Measurements from ENCODE around the gene TMEM123. TPM values are rescaled to one million over a fixed set of nuclear protein-coding genes. Genes with fewer than 3 reads are reported as not detected.

TMEM123 gene
- total RNA-seq, 1 experiment from 2014 or later, result 116 TPM

DNA sequence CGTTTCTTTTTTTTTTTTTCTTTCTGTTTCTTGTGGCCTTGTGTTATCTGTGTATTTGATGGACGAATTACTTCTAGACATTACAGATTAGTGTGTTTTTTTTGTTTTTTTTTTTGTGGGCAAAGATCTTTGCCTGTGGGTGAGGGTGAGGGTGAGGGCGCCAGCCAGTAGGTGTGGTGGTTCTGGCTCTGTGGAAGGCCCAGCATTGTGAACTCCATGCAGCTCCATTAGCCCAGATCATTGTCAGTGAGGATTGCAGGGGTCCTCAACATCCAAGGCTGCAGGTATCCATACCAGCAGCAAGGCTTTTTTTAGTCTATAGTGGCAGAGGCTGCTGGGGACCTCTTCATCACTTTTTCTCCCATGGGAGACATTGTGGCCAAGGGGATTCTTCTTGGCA lies 91.9 kb downstream of the TMEM123 start:
- POLR2A ChIA-PET, result no interaction called here
- Mint-ChIP-seq H3K27me3 (ENCODE audit: low read depth) (no peaks in the 10 kb centered on the region), H3K27ac (no peak overlapping the region), H3K9me3 (peaks cover 3% of the 10 kb centered on the region), H3K4me3 (no peak overlapping the region), H3K36me3 (peaks cover 51% of the 10 kb centered on the region), H3K4me1 (no peaks in the 10 kb centered on the region)
- DNase-seq (ENCODE audit: low spot score), result no peak
- CTCF ChIA-PET, result no interaction called here
- no peak for ATAC-seq
- TF ChIP-seq SP1 (CRISPR knock-in tag; conservative IDR thresholded peaks at IDR 0.05) (no peak), KAT7 (CRISPR knock-in tag; IDR thresholded peaks at IDR 0.05; ENCODE audit: borderline replicate concordance) (no peak), OVOL2 (CRISPR knock-in tag; IDR thresholded peaks at IDR 0.05; ENCODE audit: borderline replicate concordance) (no peak), GABPB1 (CRISPR knock-in tag; IDR thresholded peaks at IDR 0.05) (no peak), ZNF396 (CRISPR knock-in tag; IDR thresholded peaks at IDR 0.05; ENCODE audit: borderline replicate concordance) (no peak), JUN (CRISPR knock-in tag; IDR thresholded peaks at IDR 0.05) (no peak), ZNF671 (CRISPR knock-in tag; IDR thresholded peaks at IDR 0.05) (no peak), SMAD3 (CRISPR knock-in tag; IDR thresholded peaks at IDR 0.05; ENCODE audit: borderline replicate concordance) (no peak), ZNF219 (CRISPR knock-in tag; IDR thresholded peaks at IDR 0.05; ENCODE audit: borderline replicate concordance) (no peak), GTF2I (CRISPR knock-in tag; conservative IDR thresholded peaks at IDR 0.05) (no peak), PRRX2 (CRISPR knock-in tag; IDR thresholded peaks at IDR 0.05) (no peak), RELA (CRISPR knock-in tag; IDR thresholded peaks at IDR 0.05; ENCODE audit: borderline replicate concordance) (no peak)
- TF ChIP-seq, protein P1, sequence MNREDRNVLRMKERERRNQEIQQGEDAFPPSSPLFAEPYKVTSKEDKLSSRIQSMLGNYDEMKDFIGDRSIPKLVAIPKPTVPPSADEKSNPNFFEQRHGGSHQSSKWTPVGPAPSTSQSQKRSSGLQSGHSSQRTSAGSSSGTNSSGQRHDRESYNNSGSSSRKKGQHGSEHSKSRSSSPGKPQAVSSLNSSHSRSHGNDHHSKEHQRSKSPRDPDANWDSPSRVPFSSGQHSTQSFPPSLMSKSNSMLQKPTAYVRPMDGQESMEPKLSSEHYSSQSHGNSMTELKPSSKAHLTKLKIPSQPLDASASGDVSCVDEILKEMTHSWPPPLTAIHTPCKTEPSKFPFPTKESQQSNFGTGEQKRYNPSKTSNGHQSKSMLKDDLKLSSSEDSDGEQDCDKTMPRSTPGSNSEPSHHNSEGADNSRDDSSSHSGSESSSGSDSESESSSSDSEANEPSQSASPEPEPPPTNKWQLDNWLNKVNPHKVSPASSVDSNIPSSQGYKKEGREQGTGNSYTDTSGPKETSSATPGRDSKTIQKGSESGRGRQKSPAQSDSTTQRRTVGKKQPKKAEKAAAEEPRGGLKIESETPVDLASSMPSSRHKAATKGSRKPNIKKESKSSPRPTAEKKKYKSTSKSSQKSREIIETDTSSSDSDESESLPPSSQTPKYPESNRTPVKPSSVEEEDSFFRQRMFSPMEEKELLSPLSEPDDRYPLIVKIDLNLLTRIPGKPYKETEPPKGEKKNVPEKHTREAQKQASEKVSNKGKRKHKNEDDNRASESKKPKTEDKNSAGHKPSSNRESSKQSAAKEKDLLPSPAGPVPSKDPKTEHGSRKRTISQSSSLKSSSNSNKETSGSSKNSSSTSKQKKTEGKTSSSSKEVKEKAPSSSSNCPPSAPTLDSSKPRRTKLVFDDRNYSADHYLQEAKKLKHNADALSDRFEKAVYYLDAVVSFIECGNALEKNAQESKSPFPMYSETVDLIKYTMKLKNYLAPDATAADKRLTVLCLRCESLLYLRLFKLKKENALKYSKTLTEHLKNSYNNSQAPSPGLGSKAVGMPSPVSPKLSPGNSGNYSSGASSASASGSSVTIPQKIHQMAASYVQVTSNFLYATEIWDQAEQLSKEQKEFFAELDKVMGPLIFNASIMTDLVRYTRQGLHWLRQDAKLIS (CRISPR knock-in tag; IDR thresholded peaks at IDR 0.05; ENCODE audit: borderline replicate concordance), result no peak
- TF ChIP-seq, protein P2, sequence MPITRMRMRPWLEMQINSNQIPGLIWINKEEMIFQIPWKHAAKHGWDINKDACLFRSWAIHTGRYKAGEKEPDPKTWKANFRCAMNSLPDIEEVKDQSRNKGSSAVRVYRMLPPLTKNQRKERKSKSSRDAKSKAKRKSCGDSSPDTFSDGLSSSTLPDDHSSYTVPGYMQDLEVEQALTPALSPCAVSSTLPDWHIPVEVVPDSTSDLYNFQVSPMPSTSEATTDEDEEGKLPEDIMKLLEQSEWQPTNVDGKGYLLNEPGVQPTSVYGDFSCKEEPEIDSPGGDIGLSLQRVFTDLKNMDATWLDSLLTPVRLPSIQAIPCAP (CRISPR knock-in tag; IDR thresholded peaks at IDR 0.05), result no peak
- TF ChIP-seq, protein P3, sequence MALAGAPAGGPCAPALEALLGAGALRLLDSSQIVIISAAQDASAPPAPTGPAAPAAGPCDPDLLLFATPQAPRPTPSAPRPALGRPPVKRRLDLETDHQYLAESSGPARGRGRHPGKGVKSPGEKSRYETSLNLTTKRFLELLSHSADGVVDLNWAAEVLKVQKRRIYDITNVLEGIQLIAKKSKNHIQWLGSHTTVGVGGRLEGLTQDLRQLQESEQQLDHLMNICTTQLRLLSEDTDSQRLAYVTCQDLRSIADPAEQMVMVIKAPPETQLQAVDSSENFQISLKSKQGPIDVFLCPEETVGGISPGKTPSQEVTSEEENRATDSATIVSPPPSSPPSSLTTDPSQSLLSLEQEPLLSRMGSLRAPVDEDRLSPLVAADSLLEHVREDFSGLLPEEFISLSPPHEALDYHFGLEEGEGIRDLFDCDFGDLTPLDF (CRISPR knock-in tag; IDR thresholded peaks at IDR 0.05), result no peak
- TF ChIP-seq, protein P4, sequence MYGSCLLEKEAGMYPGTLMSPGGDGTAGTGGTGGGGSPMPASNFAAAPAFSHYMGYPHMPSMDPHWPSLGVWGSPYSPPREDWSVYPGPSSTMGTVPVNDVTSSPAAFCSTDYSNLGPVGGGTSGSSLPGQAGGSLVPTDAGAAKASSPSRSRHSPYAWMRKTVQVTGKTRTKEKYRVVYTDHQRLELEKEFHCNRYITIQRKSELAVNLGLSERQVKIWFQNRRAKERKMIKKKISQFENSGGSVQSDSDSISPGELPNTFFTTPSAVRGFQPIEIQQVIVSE (CRISPR knock-in tag; IDR thresholded peaks at IDR 0.05; ENCODE audit: borderline replicate concordance), result no peak
- TF ChIP-seq, protein P5, sequence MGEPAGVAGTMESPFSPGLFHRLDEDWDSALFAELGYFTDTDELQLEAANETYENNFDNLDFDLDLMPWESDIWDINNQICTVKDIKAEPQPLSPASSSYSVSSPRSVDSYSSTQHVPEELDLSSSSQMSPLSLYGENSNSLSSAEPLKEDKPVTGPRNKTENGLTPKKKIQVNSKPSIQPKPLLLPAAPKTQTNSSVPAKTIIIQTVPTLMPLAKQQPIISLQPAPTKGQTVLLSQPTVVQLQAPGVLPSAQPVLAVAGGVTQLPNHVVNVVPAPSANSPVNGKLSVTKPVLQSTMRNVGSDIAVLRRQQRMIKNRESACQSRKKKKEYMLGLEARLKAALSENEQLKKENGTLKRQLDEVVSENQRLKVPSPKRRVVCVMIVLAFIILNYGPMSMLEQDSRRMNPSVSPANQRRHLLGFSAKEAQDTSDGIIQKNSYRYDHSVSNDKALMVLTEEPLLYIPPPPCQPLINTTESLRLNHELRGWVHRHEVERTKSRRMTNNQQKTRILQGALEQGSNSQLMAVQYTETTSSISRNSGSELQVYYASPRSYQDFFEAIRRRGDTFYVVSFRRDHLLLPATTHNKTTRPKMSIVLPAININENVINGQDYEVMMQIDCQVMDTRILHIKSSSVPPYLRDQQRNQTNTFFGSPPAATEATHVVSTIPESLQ (CRISPR knock-in tag; IDR thresholded peaks at IDR 0.05), result no peak
- TF ChIP-seq, protein P6, sequence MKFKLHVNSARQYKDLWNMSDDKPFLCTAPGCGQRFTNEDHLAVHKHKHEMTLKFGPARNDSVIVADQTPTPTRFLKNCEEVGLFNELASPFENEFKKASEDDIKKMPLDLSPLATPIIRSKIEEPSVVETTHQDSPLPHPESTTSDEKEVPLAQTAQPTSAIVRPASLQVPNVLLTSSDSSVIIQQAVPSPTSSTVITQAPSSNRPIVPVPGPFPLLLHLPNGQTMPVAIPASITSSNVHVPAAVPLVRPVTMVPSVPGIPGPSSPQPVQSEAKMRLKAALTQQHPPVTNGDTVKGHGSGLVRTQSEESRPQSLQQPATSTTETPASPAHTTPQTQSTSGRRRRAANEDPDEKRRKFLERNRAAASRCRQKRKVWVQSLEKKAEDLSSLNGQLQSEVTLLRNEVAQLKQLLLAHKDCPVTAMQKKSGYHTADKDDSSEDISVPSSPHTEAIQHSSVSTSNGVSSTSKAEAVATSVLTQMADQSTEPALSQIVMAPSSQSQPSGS (CRISPR knock-in tag; IDR thresholded peaks at IDR 0.05; ENCODE audit: borderline replicate concordance, low read depth), result no peak
- TF ChIP-seq, protein P7, sequence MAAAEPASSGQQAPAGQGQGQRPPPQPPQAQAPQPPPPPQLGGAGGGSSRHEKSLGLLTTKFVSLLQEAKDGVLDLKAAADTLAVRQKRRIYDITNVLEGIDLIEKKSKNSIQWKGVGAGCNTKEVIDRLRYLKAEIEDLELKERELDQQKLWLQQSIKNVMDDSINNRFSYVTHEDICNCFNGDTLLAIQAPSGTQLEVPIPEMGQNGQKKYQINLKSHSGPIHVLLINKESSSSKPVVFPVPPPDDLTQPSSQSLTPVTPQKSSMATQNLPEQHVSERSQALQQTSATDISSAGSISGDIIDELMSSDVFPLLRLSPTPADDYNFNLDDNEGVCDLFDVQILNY (CRISPR knock-in tag; IDR thresholded peaks at IDR 0.05), result no peak
